Panc1 (cell line): ENCODE data around the gene RNF168. TPM values are rescaled to one million over a fixed set of nuclear protein-coding genes. Genes with fewer than 3 reads are reported as not detected.
"Not testable (repeated sequence)": the region's sequence is repeated elsewhere in the genome, so short reads cannot be mapped to it uniquely, and the experiment has no call there.

Experiments
- ATAC-seq: fragments of 200-7000 bp; cut with Tn5 transposase; 2 replicates; pipeline ENCODE4 v1.9.1; 2020; ENCODE audit warnings: mild to moderate bottlenecking, moderate library complexity
- Bru-seq: library from RNA; stranded (reverse); fragments of 400-500 nt; gene quantifications from one replicate; lab custom pipeline; 2021; lab: Mats Ljungman, UMichigan
- BruChase-seq, 2 experiments: library from RNA; stranded (reverse); fragments of 400-500 nt; gene quantifications; one replicate each; lab custom pipeline; 2021; lab: Mats Ljungman, UMichigan
- BruUV-seq: library from RNA; stranded (reverse); fragments of 400-500 nt; replicated peaks from 2 replicates; lab custom pipeline; 2021; lab: Mats Ljungman, UMichigan
- CTCF ChIA-PET: fragments of 300-600 bp; sonication (Branson Sonifier 250); formaldehyde crosslinking; loops from one replicate; lab custom pipeline; 2022; ENCODE audit warnings: antibody characterized with exemption; lab: Charles Lee
- POLR2A ChIA-PET: fragments of 300-600 bp; sonication (Branson Sonifier 250); formaldehyde crosslinking; loops from one replicate; lab custom pipeline; 2022; ENCODE audit warnings: antibody characterized with exemption; lab: Charles Lee
- DNase-seq: peaks from one replicate; pipeline ENCODE4 v3.0.0-alpha.2; 2010; ENCODE audit warnings: low read depth, low spot score
- H3K27ac ChIP-seq: 2 replicates; pipeline ENCODE4 v1.5.1; 2011; ENCODE audit warnings: mild to moderate bottlenecking, low read length, inconsistent platforms
- H3K27me3 ChIP-seq: fragments of 200-500 bp; sonication (Bioruptor generic); 2 replicates; pipeline ENCODE4 v1.6.0; 2014; ENCODE audit warnings: low read length, inconsistent platforms; ENCODE audit not compliant: control insufficient read depth, insufficient read depth
- H3K36me3 ChIP-seq: fragments of 200-500 bp; sonication (Bioruptor generic); 2 replicates; pipeline ENCODE4 v1.5.1; 2014; ENCODE audit warnings: inconsistent platforms, mild to moderate bottlenecking, low read length, moderate library complexity; ENCODE audit not compliant: control insufficient read depth, insufficient read depth
- H3K4me1 ChIP-seq: 2 replicates; pipeline ENCODE4 v1.5.1; 2011; ENCODE audit warnings: inconsistent platforms, mild to moderate bottlenecking, low read length, moderate library complexity; ENCODE audit not compliant: control insufficient read depth, insufficient read depth
- H3K4me3 ChIP-seq, 2 experiments: 2 replicates each; pipeline ENCODE4 v1.5.1; 2011 to 2012; ENCODE audit warnings: low read depth in 2 of 2, low read length in 2 of 2, mild to moderate bottlenecking in 2 of 2, inconsistent platforms in 1 of 2, moderate library complexity in 1 of 2
- H3K9me3 ChIP-seq: fragments of 200-500 bp; sonication (Bioruptor generic); 2 replicates; pipeline ENCODE4 v1.5.1; 2014; ENCODE audit warnings: low read depth, mild to moderate bottlenecking, inconsistent platforms, low read length, moderate library complexity; ENCODE audit not compliant: control insufficient read depth, insufficient read depth
- CTCF ChIP-seq: fragments of 450-650 bp; IDR thresholded peaks from 2 replicates; pipeline ENCODE4 v1.5.1; 2017; ENCODE audit warnings: mild to moderate bottlenecking
- POLR2AphosphoS5 ChIP-seq: IDR thresholded peaks from 2 replicates; pipeline ENCODE4 v1.6.1; 2012; ENCODE audit warnings: mild to moderate bottlenecking, low read depth, low read length, moderate library complexity
- REST ChIP-seq, 2 experiments: IDR thresholded peaks; 2 replicates each; pipeline ENCODE4 v1.6.1; 2011 to 2012; ENCODE audit warnings: low read depth in 2 of 2, control low read depth in 1 of 2, low read length in 1 of 2, mild to moderate bottlenecking in 1 of 2, moderate library complexity in 1 of 2; ENCODE audit not compliant: insufficient read depth in 1 of 2
- SIN3A ChIP-seq: IDR thresholded peaks from 2 replicates; pipeline ENCODE4 v1.6.1; 2012; ENCODE audit warnings: low read depth, mild to moderate bottlenecking, low read length, moderate library complexity, borderline replicate concordance; ENCODE audit not compliant: insufficient read depth
- TCF7L2 ChIP-seq: IDR thresholded peaks from 2 replicates; pipeline ENCODE4 v1.6.1; 2011; ENCODE audit warnings: mild to moderate bottlenecking, low read depth, low read length, inconsistent platforms
- in situ Hi-C: cut with HindIII; loops from 2 replicates; pipeline ENCODE4 v1.10.0; 2016; ENCODE audit warnings: low sequenced_read_pairs, low pct_unique_long_range_greater_than_20kb
- intact Hi-C: fragments of 100-400 bp; cut with micrococcal nuclease; formaldehyde crosslinking; loops from one replicate; pipeline ENCODE4 v1.10.0; 2022; ENCODE audit not compliant: unreplicated experiment
- long read RNA-seq: library from polyadenylated mRNA; unstranded; transcript quantifications from one replicate; pipeline ENCODE4 v2.0.0, GENCODE V29; 2021; ENCODE audit not compliant: unreplicated experiment
- polyA plus RNA-seq: library from polyadenylated mRNA; unstranded; fragments of >200 nt; gene quantifications from one replicate; pipeline ENCODE4 v1.2.1, GENCODE V29; 2012; ENCODE audit warnings: missing spikeins; ENCODE audit not compliant: insufficient read length
- total RNA-seq: library from RNA; stranded (reverse); gene quantifications from one replicate; pipeline ENCODE4 v1.2.1, GENCODE V29; 2021; ENCODE audit not compliant: unreplicated experiment

RNF168 gene
- total RNA-seq (21.3 TPM), Bru-seq, nascent RNA (percentile 84 among the genes with signal in this experiment), BruChase-seq, experiment 1, labeled RNA remaining after a 2-hour chase (percentile 92 among the genes with signal in this experiment), BruChase-seq, experiment 2, labeled RNA remaining after a 6-hour chase (percentile 82 among the genes with signal in this experiment)
- 5.8 TPM for polyA plus RNA-seq
- long read RNA-seq, full-length matches to known transcripts = 8 of 21 reads
- long read RNA-seq, partial matches to known transcripts = 7 of 21 reads
- long read RNA-seq, other reads (novel, unspliced or antisense) = 6 of 21 reads

GRCh38 chr3:196503196-196504076 is at the start of gene RNF168:
RNF168 (minus strand) TSS chr3:196503768; CDS start chr3:196503173, 595 bp downstream.
- DNase-seq (peak; percentile 80), ATAC-seq (peak; percentile 93)
- peaks cover 7% of the 10 kb centered on the region; the same call in 1 of the 2 replicates for H3K9me3 ChIP-seq
- peaks cover 17% of the 10 kb centered on the region for H3K4me1 ChIP-seq
- ChIA-PET POLR2A (interaction anchor here (0.6 kb wide), 2 partner anchors 261 to 274 kb away, joined by 3 to 7 read pairs; no protein-coding TSS in a partner anchor), CTCF (no interaction called here)
- TF ChIP-seq TCF7L2 (0 out of 2 replicates have a peak, but pooled peaks have one; percentile 49), CTCF (no peak), SIN3A (peak; percentile 94), REST (IDR thresholded peaks at IDR 0.05; ENCODE audit: insufficient read depth in 1 of 2, low read depth in 2 of 2, low read length in 1 of 2) (no peak), POLR2AphosphoS5 (peak; percentile 85; the same call in 1 of the 2 replicates)
- H3K4me3 ChIP-seq = peak within 1 kb of the TSS; percentile 64 to 100
- in situ Hi-C loops = no loop called here
- H3K27ac ChIP-seq = peak within 1 kb of the TSS; percentile 96
- H3K27me3 ChIP-seq = no peaks in the 10 kb centered on the region
- peaks cover 3% of the 10 kb centered on the region; the same call in 1 of the 2 replicates for H3K36me3 ChIP-seq
- intact Hi-C loops = no loop called here
- no TSS peak for BruUV-seq

GRCh38 chr3:196552253-196552652 is 48.7 kb upstream of the RNF168 start:
- Histone ChIP-seq H3K9me3 (no peaks in the 10 kb centered on the region; the same call in 1 of the 2 replicates), H3K27me3 (no peaks in the 10 kb centered on the region), H3K4me1 (no peaks in the 10 kb centered on the region), H3K27ac (no peak overlapping the region), H3K36me3 (no peaks in the 10 kb centered on the region), H3K4me3 (no peak overlapping the region)
- ATAC-seq (no peak), DNase-seq (no peak)
- no TSS peak for BruUV-seq
- TF ChIP-seq SIN3A = no peak
- TF ChIP-seq CTCF = no peak
- no peak for TF ChIP-seq REST (IDR thresholded peaks at IDR 0.05; ENCODE audit: insufficient read depth in 1 of 2, low read depth in 2 of 2, low read length in 1 of 2)
- TF ChIP-seq POLR2AphosphoS5 = no peak
- no peak for TF ChIP-seq TCF7L2
- POLR2A ChIA-PET = no interaction called here
- in situ Hi-C loops = no loop called here
- CTCF ChIA-PET = no interaction called here
- intact Hi-C loops = no loop called here

GRCh38 chr3:196550172-196550571 is 46.6 kb upstream of the RNF168 start:
- in situ Hi-C loops = not testable (repeated sequence)

More at GRCh38 chr3:196550172-196550571, 46.6 kb upstream of the RNF168 start:
- H3K36me3 ChIP-seq, H3K4me3 ChIP-seq, H3K27ac ChIP-seq, H3K9me3 ChIP-seq, H3K27me3 ChIP-seq, POLR2A ChIA-PET, H3K4me1 ChIP-seq, BruUV-seq, intact Hi-C loops, ATAC-seq, CTCF ChIA-PET, DNase-seq: not testable (repeated sequence)
